ENCODE results near the gene RALGPS1.
"Not testable (repeated sequence)": the region's sequence is repeated elsewhere in the genome, so short reads cannot be mapped to it uniquely, and the experiment has no call there.

Gene RALGPS1

GRCh38 chr9:127140181-127140580 lies 225.6 kb downstream of the RALGPS1 start:
- DNase-seq: no peak

GRCh38 chr9:127140842-127141675 lies 226.5 kb downstream of the RALGPS1 start:
- DNase-seq: no peak

- no peak for DNase-seq
Observed at GRCh38 chr9:127142291-127142690, 227.7 kb downstream of the RALGPS1 start.

GRCh38 chr9:127142931-127143464 lies 228.4 kb downstream of the RALGPS1 start:
- no peak for DNase-seq

DNA sequence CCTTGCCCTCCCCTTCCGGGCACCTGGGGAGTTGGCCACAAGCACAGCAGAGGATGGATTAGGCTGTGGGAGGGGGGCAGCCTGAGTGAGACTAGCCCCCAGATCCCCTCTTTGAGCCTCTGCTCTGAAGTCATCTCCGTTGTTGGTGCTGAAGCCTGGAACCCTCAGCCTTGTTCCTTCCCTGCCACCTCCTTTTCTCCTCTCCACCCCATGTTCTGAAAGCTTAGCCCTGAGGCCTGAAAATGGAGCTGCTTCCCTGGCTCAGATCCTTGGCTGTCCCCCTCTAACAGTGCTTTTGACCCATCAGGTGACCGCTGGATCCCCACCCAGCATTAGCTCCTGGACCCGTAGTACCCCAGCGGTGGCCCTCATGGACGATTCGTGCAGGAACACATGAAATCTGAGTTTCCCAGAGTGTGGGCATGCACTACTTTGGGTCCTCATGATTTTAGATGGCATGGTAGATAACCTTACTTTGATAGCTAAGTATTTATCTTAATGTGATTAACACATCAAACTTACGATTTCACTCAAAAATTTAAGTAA lies 229.4 kb downstream of the RALGPS1 start:
- DNase-seq: no peak

GRCh38 chr9:127144670-127145445 lies 230.3 kb downstream of the RALGPS1 start:
- DNase-seq: no peak

DNA sequence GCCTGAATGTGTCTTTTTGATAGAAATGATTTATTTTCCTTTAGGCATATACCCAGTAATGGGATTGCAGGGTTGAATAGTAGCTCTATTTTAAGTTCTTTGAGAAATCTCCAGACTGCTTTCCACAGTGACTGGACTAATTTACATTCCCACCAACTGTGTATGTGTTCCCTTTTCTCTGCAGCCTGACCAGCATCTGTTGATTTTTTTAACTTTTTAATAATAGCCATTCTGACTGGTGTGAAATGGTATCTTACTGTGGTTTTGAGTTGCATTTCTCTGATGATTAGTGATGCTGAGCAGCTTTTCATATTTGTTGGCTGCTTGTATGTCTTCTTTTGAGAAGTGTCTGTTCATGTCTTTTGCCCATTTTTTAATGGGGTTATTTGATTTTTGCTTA lies 232.3 kb downstream of the RALGPS1 start:
- DNase-seq: not testable (repeated sequence)

DNA sequence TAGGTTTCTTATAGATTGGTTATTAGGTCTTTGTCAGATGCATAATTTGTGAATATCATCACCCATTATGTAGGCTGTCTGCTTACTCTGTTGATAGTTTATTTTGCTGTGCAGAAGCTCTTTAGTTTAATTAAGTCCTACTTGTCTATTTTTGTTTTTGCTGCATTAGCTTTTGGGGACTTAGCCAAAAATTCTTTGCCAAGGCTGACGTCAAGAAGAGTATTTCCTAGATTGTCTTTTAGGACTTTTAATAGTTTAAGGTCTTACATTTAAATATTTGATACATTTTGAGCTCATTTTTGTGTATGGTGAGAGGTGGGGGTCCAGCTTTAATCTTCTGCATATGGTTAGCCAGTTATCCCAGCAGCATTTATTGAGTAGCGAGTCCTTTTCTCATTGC lies 232.7 kb downstream of the RALGPS1 start:
- DNase-seq: no peak

- DNase-seq: no peak
Observed at GRCh38 chr9:127148014-127148413, 233.4 kb downstream of the RALGPS1 start.

- DNase-seq: no peak
Observed at GRCh38 chr9:127149010-127149409, 234.4 kb downstream of the RALGPS1 start.

GRCh38 chr9:127149463-127150390 lies 235.1 kb downstream of the RALGPS1 start:
- DNase-seq: no peak

- DNase-seq: no peak
Observed at GRCh38 chr9:127153501-127153900, 238.9 kb downstream of the RALGPS1 start.

GRCh38 chr9:127154003-127154389 lies 239.4 kb downstream of the RALGPS1 start:
- DNase-seq: no peak

GRCh38 chr9:127154390-127155191 lies 240.0 kb downstream of the RALGPS1 start:
- DNase-seq: no peak

DNA sequence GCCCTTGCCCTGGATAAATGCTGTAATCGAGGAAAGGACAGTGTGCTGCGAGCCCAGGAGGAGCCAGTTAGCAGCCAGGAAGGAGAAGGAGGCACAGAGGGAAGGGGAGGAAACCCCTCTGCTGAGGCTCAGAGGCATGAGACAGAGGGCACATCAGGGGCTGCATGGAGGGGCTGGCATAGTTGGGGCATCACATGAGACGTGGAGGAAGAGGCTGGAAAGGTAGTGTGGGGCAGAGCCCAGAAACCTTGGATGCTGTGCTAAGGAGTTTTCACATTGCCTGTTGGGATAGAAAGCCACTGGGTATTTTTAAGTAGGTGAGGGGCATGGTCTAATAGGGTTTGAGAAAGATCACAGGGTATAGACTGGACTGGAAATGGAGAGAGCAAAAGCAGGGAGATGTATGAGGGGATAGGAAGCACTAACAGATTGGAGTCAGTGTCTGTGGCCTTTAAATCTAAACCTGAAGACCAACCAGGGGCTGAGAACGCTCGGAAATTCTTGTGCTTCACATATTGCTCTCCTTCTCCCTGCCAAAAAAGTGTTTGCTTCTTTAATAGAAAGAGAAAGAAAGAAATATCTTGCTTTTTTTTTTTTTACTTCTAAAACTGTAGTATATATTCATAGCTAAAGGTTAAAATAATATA lies 240.9 kb downstream of the RALGPS1 start:
- DNase-seq: no peak

GRCh38 chr9:127158786-127159324 lies 244.3 kb downstream of the RALGPS1 start:
- no peak for DNase-seq

DNA sequence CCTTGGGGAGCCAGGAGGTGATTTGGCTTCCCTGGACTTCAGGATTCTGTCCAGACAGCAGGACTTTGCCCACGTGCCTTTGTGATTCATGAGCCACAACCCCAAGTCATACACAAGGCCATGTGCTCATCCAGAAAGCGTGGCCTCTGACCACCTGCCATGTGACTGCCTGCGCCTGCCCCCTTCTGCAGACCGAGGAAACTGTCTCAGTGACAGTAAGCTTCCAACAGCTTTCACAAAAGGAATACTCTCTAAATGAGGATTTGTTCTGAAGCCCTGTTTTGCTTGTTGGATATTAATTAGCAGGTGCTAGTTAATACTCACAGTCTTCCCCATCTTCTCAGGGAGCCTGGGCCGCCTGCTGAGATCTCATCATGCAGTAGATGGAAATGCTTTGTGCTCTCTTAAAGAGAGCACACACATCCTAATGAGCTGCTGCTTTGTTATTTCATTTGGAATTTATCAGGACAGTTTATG lies 244.8 kb downstream of the RALGPS1 start:
- DNase-seq: no peak

DNA sequence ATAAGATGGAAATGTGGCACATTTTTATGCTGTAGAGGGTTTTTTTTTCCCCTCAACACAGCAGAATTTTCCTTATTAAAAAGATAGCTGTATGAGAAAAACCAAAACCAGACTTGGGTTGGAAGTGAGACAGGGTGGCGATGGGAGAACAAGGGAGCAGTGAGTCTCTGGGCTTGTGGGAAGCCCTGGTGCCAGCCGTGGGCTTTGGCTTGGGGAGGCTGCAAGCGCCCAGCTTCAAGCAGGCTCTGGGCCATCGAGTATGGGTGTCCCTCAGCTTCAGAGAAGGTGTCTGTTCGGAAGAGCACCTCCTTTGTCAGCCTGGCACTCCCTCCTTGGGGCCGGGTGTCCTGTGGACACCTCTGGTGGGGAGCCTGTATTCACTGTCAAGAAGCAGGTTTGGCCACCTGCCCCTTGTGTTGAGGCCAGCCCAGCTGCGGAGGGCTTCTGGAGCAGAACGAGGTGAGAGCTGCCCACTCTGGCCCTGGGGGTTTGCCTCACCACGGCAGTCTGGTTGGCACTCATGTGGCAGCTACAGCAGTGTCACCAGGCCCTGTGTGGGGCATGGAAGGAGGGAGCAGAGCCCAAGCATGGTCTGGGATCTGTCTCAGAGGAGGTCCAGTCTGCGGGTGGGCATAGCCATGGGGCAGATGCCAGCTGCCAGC lies 245.5 kb downstream of the RALGPS1 start:
- no peak for DNase-seq

GRCh38 chr9:127161081-127161624 lies 246.6 kb downstream of the RALGPS1 start:
- no peak for DNase-seq

Measured in NCI-H1092 (cell line).